ENCODE measurements around the gene KCNQ1OT1.

KCNQ1OT1 gene

DNA sequence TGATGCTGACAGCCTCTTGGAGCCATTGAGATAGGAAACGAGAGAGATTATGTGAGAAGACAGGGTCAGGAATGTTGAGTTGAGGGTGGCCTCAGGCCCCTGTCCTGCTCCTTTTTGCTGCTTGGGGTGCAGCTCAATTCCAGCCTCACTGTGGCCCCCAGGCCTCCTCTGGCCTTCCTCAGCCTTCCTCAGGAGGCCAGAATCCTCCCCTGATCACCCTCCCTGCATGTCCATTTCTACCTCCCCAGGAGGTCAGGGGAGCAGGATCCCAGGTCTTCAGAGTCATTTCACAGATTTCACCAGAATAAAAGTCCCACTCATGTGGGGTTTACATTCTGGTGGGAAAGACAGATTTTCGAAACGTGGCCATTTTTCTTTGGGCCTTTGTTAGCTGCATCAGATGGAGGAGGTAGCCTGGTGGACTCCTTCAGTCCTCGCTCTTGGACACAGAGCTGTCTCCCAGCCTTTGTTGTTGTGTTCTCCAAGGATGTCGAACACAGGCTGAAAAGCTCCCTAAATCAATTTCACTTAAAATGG, 2.2 kb upstream of the KCNQ1OT1 start:
- peak; percentile 10 for DNase-seq

DNA sequence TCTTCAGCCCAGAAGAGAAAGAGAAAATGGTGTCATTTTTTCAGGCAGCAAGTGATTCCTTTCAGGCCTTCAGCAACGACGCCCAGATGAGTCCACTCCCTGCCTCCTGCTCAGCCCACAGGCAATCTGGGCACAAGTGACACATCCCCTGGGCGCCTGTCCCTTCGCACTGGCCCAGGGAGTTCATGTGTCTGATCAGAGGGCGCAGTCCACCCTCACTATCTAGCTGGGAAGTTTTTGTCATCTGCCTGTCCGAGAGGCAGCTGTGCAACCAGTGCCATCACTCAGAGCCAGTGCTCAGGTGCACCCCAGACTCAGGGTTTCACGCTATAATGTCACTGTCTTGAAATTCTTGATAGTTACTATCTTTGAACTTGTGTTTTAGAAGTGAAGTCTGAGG, 1.4 kb upstream of the KCNQ1OT1 start:
- no peak for DNase-seq

DNA sequence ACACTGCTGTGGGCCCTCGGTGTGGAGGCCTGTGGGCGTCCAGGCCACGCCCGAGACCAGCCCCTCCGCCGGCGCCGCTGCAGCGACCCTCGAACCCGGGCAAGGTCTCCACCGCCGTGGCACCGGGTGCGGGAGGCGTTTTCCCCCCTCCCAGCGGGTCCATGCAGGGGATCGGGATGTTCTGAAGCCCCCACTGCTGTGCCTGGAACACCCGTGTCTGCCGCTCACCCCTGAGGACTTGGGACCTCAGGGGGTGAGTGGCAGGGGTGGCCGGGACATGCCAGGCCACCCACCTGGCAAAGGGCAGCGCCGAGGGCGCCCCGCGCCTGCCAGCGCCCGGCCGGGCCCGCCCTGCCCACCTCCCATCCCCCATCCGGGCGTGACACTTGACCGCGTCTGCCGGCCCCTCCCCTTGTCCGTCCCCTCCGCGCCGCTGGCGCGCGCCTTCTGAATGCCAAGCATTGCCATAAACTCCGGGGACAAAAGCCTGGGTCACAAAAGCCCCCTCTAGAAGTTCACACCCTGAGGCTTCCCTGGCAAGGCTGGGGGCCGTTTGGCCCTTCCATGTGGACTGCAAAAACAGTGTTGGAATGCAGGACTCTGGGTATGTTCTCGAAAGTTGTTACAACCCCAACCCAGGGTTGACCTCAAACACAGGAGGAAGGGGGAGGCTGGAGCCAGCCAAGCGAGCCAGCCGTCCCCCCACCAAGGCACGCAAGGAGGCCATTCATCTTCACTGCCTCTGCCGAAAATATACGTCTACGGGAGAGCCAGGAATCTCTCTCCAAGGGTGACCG, 819 bp upstream of the KCNQ1OT1 start:
- DNase-seq: peak; percentile 80

DNA sequence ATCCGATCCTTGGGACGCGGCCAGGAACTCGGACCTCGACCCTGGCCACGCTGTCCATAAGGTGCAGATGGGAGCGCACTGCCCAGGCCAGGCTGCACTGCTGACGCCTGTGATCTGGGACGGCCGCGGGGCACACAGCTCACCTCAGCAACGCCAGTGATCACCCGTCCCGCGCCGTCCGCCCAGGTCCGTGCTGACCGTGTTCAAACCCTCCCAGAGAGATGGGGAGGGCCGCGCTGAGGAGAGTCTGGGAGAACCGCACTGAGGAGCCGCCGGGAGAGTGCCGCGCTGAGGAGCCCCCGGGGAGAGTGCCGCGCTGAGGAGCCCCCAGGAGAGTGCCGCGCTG, 636 bp downstream of the KCNQ1OT1 start:
- DNase-seq: peak; percentile 27

DNA sequence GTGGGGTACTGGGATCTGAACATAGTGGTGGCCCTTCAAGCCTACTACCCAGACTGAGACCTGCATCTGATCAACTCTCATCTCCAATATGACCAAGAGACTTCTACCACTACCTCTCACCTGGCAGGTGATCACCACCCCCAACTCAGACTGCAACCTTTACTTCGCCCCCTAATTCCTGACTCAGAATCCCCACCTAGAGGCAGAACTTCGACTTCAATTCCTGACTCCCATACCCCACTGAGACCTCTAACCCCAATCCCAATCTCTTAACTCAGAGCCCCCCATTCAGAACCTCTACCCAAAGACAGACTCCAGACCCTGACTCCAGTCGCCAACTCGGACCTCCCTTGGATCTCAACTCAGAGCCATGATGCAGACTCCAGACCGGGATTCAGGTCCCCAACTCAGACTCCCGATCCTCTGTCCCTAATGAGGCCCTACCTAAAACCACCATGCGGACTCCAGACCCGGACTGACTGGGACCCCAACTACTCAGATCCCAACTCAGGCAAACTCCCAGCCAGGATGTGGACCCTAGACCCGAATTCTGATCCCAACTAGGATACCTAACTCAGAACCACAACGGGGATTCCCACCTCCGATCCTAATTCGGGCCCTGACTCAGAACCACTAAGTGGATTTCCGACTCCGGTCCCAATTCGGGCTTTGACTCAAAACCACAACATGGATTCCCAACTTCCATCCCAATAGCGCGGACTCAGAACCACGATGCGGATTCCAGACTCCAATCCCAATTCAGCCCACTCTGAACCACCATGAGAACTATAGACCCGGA, 1.2 kb downstream of the KCNQ1OT1 start:
- peak; percentile 20 for DNase-seq

DNA sequence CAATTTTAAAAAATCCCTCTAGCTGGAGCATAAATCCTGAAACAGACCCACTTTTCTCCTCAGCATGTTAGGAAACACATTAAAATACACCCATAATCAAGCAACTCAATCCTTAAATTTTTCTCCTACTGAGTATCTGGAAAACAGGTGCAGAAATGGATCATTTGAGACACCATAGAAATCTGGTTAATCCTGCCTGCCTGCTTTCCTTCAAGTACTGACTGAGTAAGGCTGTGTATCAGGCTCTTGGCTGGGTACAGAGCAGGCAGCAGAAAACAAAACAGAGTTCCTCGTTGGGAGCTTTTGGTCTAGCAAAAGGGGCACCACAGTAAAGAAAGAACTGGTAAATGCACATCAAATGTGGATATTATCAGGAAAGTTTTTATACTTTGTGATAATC, 1.9 kb downstream of the KCNQ1OT1 start:
- peak; percentile 13 for DNase-seq

DNA sequence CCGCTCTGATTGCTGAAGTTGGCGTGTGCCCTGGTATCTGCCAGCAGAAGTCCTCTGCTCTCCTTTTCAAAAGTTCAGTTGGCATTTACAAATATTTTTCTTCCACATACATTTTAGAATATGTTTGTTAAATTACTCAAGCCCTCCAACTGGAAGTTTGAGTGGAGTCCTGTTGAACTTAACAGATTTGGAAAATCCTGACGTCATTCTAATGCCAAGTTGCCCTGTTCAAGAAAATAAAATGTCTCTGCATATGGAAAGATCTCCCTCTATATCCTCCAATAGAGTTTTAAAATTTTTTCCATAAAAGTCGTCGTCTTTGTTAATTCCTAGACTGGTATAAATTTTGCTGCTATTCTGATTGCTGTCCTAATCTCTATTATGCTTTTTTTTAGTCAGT, 3.3 kb downstream of the KCNQ1OT1 start:
- no peak for DNase-seq

DNA sequence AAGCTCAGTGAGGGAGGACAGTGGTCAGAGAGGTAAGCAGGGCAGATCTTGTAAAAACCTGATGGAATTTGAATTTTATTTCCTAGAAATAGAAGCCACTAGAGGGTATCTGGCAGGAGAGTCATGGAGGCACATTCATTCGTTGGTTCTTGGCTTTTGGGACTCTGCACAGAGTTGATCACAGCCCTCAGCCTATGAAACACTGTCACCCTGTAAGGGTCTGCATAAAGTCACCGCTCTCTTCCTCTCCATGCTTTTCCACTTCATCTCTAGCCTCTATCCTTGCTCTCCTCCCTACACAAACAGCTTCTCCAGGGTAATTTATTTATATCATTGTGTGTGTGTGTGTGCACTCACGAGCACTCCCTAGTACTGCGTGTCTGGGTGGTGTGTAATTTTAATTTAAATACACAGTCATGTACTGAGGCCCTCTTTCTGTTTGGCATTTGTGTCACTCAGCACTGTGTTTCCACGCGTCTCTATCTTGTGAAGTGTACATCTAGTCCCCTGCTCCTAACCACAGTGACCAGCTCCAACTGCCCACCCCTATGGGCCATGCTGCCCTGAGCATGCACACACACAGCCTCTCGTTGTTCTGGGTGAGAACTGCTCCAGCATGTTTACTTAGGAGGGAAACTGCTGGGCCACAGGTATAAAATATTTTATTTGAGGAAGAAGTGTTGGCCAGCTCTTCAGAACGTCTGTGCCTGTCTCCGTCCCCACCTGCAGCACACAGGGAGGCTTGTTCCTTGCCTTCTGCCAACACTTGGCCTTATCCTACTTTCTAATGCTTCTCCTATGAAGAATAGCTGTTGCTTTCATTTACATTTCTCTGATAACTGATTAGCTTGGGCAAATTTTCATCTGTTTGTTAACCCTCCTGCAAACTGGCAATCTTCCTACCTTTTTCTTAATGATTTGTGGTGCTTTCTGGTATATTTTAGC, 4.5 kb downstream of the KCNQ1OT1 start:
- no peak for DNase-seq

DNA sequence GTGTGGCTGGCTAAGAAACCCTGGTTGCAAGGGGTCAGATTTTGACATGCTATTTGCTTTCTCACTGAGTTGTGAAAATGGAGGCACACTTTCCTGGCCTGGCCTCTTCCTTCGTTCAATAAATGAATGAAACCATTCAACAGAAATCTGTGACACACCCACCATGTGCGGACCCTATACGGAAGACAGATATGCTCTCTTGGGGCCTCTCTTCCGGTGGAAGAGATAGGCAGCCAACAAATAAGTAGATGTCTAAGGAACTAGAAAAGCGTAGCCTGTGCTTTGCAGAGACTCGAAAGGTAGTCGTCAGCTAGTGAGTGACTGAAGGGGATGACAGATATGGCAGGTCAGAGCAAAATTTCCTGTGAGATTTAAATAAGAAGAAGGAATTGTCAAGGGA, 5.3 kb downstream of the KCNQ1OT1 start:
- DNase-seq: no peak

DNA sequence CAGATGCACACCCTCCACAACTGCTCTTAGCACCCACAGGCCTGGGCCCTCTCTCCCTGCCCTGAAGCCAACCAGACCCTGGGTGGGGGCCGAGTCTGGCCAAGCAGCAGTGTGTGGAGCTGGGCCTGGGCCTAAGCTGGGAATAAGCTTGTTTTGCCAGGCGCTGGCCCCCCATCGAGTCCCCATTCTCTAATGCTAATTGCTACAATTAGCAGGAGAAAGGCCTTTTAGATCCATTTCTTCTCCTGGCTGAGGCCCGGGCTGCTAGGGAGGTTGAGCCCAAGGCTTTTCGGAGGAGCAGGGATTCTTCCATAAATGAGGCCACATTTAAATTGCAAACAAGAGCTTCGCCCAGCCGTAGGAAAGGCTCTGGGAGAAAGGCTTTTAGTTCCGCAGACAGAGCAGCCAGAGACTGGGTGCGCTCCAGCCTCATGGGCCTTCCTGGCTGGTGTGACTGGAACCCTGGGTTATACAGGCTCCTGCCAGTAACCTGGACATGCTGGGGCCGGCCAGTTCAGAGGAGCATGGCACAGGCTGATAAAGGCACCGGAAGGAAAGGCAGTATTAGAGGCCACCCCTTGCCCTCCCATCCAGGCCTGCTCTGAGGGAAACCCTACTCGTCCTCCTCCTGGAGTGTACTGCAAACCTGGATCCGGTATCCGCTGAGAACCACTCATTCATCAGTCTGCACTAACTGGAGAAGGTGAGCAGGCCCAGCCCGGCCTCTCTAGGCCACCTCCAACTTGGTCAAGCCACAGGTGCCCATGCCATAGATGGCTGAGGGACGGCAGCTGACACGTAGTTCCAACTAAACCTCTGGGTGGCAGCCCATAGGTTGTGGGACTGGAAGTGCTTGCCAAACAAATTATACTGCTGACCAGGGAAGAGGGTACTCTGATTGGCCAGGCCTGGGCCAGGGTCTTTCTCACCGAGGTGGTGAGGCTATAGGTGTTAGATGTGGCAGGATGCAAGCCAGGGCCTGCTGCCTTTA, 6.2 kb downstream of the KCNQ1OT1 start:
- peak; percentile 18 for DNase-seq

DNA sequence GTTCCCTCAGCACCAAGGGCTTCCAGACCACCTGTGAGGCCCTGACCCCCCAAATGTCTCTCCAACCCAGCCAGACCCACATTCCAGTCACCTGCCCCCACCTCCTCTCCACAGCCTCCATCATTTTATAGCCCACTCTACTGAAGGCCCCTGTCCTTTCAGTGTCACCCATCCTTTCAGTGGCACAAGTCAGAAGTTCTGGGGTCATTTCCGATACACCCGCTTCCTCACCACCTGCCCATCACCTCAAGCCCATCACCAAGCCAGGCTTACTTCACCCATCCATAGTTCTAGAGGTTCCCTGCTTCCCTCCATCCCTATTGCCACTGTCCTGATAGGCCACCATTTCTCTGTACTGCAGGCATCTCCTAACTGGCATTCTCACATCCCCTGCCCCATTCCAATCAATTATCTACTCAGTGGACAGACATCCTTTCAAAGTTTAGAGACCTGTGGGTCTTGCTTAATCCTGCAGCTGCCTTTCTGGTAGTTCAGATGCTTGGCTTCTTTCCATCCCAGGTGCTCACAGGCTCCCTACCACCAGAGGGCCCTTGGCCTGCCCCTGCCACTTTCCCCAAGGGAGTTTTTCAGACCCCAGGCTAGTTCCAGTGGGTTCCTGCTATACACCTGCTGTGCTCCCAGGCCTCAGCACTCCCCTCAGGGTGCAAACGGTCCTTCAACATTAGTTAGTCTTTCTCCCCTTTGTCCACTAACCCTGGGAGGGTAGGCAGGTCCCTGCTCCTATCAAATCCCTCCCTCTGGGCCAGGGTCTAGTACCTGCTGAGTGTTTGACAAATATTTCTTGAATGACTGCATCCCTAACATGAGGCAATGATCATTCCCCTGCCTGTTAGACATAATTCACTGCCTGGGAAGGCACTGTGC, 7.6 kb downstream of the KCNQ1OT1 start:
- DNase-seq: no peak

DNA sequence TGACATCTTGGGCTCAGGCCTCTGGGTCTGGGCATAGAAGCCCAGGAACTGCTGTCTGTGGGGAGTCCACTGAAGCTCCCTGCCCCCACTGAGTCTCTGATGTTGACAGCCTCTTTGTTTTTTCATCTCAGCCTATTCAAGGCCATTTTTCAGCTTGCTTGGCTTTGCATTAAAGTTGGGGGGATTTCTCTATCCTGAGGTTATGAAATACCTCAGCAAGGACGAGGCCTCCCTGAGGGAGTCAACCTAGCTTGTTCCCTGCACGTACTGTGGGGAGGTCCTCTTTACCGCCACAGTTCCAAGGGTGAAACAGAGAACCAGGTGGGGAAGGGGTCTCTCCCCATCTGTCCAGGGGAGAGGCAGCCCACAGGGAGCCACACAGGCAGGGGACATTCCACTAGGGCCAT, 8.4 kb downstream of the KCNQ1OT1 start:
- DNase-seq: no peak

DNA sequence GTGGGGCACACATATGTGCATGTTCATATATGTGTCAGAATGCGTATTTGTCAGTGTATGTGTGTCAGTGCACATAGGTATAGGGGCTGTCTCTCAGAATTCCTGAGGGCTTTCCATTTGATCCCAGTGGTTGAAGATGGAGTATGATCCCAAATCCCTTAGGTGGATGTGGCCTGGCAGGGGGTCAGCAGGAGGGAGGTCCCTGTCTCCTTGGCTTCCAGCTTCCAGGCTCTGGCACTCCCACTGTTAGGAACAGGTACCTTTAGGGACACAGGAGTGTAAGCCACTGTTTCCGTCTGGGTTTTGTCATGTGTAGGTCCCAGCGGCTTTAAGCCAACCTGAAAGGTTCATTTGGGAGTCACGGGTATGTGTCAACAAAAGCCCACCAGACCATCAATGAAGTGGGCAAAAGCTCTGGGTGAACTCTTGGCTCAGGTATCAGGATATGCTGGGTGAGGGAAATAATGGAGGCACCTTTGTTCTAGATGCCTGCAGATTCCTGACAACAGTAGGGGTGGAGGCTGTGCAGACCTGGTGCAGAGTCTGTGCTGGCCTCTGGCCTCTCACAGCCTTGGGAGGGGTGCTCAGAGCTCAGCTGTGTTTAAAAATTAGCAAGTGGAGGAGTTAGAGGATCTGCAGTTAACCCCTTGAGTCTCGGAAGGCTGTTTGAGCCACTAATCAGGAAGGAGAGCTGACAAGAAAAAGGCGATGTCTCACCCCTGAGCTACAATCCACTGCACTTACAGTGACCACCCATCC, 9.0 kb downstream of the KCNQ1OT1 start:
- DNase-seq: no peak

DNA sequence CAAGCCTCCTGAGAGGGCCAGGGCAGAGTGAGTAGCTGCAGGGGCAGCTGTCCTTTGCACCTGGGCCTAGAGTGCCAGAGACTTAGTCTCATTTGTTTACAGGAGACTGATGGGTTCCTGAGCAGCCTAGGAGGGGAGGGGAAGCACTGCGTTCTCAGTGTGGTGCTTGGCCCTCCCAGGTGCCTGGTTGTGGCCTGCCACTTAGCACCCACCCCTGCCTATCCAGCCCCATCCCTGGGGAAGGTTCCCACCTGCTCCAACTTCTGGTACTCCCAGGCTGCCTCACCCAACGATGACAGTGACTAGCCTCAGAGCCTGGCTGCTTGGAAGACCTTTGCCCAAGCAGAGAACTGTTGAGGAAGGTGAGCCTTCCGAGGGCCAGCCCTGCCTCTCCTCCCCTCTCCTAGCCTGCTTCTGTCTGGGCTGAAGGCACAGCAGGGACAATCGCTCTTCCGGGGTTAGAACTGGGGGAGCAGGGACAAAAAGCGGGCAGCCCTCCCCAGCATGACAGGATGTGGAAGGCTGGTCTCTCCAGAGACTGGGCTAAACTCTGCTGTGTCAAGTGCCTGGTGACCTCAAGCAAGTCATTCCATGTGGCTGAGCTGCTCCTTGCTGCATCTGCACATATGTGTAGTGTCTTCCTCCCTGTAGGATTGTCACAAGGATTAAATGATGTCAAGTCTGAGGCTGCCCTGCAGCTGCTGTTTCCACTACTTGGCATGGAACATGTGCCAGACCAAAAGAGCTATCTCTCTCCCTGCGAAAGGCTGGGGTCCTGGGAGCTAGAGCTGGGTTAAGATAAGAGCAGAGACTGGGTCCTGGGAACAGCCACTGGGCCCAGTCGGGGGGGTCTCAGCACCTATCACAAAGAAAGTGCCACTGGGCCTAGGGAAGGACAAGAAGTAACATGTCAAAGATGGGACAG, 9.9 kb downstream of the KCNQ1OT1 start:
- no peak for DNase-seq

DNA sequence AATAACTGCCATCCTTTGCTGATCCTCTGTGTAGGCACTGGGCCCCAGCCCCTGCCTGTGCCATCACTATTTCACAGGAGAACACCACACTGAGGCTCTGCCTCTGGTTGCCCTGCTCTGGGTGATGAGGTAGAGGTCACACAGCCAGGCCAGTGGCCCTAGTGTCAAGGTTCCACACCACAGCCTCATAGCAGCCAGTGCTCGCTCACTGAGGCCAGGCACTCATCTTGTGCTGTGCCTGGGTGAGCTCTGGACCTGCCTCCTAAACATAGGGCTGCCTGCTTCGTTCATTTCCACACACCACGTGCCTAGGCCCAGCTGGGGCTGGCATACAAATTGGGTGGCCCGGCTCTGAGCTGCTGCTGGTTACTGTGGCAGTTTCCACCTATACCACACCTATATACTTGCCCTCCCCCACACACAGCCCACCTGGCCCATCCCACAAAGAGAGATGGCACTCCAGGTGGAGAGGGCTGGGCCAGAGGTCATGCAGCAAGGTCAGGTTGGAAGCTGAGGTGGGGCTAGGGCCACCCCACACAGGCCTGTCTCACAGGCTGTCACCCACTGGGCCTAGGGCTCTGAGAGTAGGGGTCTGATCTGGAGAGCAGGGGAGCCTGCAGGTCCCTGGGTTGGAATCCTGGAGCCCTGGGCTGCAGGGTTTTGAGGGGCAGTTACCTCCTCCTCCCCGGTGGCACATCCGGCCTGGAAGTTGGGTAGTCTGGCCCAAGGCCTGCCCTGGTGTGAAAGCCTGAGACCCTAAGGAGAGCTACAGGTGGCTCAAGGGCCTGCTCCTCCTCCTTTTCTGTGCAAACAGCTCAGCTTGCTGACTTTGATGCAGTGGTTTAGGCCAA, 11.2 kb downstream of the KCNQ1OT1 start:
- no peak for DNase-seq

DNA sequence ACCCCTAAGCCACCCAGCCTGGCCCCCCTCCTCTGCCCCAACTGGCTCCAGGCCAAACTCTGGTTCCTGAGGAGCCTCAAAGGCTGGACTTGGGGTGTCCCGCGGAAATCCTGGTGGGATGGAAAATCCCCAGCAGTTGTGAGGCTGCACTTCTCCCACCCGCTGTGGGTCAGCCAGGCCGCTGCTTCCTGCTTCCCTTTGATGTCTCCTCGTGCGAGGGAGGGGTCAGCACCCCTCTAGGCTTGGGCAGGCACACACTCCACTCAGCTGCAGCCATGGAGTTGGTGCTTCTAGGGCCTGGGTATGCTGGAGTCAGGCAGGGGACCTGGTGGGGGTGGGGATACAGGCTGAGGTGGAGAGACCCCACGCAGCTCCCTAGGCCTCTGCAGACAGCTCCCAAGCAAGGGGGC, 12.0 kb downstream of the KCNQ1OT1 start:
- peak; percentile 49 for DNase-seq

DNA sequence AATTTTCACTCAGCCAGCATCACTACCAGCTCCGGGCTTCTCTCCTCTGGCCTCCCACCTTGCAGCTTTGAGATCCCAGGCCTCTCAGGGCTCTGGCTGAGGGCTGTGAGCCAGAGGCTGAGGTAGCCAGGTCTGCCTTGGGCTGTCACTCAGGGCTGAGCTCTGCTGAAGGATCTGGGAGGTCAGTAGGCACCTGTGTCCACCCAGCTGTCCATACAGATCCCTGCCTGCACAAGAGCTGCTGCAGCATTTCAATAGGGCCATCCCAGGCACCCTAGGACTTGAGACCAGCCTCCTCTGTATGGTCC, 12.6 kb downstream of the KCNQ1OT1 start:
- DNase-seq: no peak
